Forelimb muscle (tissue), 1 donor: ENCODE data around the gene SLC2A11. TPM values are rescaled to one million over a fixed set of nuclear protein-coding genes. Genes with fewer than 3 reads are reported as not detected.

ENCODE experiments used
- DNase-seq: peaks from one replicate; pipeline ENCODE4 v3.0.0-alpha.2; 2013; ENCODE audit warnings: low read depth
- polyA plus RNA-seq: library from polyadenylated mRNA; unstranded; fragments of 120-200 nt; gene quantifications from one replicate; pipeline ENCODE4 v1.2.1, GENCODE V29; 2013; ENCODE audit not compliant: insufficient read length

SLC2A11 gene
- polyA plus RNA-seq, 1 donor: 9.8 TPM

DNA sequence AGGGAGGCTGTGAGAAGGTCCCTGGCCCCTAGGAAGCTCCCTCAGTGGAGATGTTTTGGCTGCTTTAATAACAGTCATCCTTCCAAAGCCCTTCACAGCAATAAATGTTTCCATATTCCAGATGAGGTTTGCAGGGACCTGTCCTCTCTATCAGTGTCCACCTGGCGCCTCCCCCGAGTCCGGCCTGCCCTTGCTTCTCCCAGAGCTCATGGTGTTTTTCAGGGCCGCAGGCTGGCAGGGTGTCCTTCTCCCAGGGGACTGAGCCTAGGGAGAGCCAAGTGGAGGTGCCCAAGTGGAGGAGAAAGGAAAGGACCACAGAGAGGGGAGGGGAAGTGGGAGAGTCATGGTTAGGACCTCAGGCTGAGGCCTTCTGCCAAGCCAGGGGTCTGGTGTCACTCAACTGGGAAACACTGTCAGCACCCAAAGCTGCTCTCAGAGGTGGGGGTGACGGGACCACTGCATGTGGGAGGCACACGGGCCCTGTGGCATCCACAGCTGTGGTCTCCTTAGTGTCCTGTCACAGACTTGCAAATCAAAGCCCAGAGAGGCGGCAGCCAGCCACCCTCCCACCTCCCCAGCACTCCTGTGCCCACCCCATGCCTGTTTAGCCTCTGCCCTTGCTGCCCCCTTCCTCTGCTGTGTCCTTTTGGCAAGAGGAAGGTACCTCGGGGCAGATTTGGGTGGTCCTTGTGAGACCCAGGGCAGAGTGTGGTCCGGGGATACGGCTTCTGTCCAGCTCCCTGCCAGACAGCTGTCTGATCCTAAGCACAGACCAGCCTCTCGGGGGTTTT, 25.3 kb upstream of the SLC2A11 start:
- DNase-seq: no peak

- DNase-seq: no peak
Measured at GRCh38 chr22:23833017-23833751, 24.5 kb upstream of the SLC2A11 start.

- DNase-seq: no peak
Measured at GRCh38 chr22:23833911-23834317, 23.8 kb upstream of the SLC2A11 start.

DNA sequence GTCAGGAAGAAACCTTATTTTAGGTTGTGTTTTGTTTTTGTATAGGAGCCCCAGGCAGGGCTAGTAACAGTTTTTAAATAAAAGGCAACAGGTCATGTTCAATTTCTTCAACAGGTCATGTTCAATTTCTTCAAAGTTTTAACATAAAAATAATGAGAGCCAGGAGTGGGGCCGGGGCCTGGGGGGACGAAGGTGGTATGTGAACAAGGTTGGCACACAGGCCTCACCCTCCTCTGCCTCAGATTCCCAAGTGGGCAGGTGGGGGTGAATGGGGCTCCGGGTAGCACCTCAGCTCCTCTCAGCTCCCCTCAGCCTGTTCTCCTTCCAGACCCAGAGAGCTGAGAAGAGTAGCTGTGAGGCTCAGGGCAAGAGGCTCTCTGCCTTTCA, 23.3 kb upstream of the SLC2A11 start:
- DNase-seq: no peak

GRCh38 chr22:23834793-23835483, 22.7 kb upstream of the SLC2A11 start:
- DNase-seq: no peak

GRCh38 chr22:23835484-23836144, 22.1 kb upstream of the SLC2A11 start:
- DNase-seq: no peak

GRCh38 chr22:23836281-23836680, 21.4 kb upstream of the SLC2A11 start:
- no peak for DNase-seq

GRCh38 chr22:23836692-23837495, 20.8 kb upstream of the SLC2A11 start:
- DNase-seq: no peak

GRCh38 chr22:23837496-23837859, 20.2 kb upstream of the SLC2A11 start:
- DNase-seq: no peak

GRCh38 chr22:23837911-23838680, 19.6 kb upstream of the SLC2A11 start:
- DNase-seq: no peak

- DNase-seq: peak; percentile 65
Measured at GRCh38 chr22:23838681-23839468, 18.8 kb upstream of the SLC2A11 start, which contains the start of gene DERL3. DERL3 (minus strand) TSS chr22:23839006; CDS start chr22:23838987, 19 bp downstream.

DNA sequence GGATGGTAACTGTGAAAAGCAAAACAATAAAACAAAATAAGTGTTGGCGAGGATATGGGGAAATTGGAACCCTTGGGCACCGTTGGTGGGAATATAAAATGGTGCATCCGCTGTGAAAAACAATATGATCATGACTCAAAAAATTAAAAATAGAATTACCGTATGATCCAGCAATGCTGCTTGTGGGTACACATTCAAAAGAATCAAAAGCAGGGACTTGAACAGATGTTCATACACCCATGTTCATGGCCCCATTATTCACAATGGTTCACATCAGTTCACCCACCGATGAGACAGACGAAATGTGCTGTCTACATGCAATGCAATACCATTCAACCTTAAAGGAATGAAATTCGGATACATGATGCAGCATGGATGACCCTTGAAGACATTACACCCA, 17.6 kb upstream of the SLC2A11 start:
- no peak for DNase-seq

GRCh38 chr22:23841292-23841691, 16.4 kb upstream of the SLC2A11 start:
- no peak for DNase-seq

GRCh38 chr22:23841736-23842445, 15.8 kb upstream of the SLC2A11 start:
- DNase-seq: no peak

DNA sequence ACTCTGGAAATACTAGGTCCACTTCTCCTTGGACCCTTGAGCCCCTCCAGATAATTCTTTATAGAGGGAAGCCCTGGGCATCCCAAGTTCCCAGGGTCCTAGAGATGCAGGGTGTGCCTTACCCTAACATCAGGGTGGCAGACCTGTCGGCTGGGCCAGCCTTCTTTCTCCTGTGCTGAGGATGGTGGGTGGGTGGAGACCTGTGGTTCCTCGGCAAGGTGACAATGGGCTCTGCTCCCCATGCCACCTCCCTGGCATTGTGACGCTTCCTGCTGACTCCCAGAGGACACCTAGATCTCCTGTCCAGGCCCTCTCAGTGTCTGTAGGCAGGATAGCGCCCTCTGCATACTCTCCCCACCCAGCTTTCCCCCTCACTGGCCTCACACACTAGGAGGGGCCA, 15.1 kb upstream of the SLC2A11 start:
- no peak for DNase-seq

- no peak for DNase-seq
Measured at GRCh38 chr22:23844739-23845202, 12.9 kb upstream of the SLC2A11 start.

GRCh38 chr22:23845265-23846080, 12.2 kb upstream of the SLC2A11 start:
- DNase-seq: no peak

DNA sequence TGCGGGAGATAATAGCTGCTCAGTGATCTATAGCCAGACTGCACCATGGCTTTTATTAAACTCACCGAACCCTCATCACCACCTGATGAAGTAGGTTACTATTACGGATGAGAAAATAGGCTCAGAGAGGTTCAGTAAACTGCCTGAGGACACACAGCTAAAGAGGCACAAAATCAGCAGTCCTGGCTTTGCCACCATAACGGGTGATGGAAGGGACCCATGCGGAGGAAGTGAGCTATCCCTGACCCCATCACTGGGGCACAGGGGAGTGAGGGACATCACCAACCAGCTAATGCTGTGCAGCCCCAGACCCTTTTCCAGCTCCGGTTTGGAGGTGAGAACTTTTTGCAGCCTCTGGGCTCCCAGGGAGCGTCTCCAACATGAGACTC, 11.6 kb upstream of the SLC2A11 start:
- no peak for DNase-seq
